OCI-LY3 (cell line): ENCODE data around the gene TESK2.

ENCODE experiments used
- EZH2phosphoT487 ChIP-seq: fragments of 200-600 bp; shearing (Covaris generic); IDR thresholded peaks from 2 replicates; pipeline ENCODE4 v1.6.1; 2018; ENCODE audit warnings: antibody characterized with exemption, mixed run types, low read depth
- TF ChIP-seq, protein P1 (sequence below): fragments of 200-600, 300-600 bp; sonication (generic); IDR thresholded peaks from 2 replicates; pipeline ENCODE4 v1.5.1; 2014; ENCODE audit warnings: antibody characterized with exemption, low read length, low read depth

GRCh38 chr1:45490121-45490625 is 790 bp downstream of the TESK2 start:
- TF ChIP-seq, protein P1, sequence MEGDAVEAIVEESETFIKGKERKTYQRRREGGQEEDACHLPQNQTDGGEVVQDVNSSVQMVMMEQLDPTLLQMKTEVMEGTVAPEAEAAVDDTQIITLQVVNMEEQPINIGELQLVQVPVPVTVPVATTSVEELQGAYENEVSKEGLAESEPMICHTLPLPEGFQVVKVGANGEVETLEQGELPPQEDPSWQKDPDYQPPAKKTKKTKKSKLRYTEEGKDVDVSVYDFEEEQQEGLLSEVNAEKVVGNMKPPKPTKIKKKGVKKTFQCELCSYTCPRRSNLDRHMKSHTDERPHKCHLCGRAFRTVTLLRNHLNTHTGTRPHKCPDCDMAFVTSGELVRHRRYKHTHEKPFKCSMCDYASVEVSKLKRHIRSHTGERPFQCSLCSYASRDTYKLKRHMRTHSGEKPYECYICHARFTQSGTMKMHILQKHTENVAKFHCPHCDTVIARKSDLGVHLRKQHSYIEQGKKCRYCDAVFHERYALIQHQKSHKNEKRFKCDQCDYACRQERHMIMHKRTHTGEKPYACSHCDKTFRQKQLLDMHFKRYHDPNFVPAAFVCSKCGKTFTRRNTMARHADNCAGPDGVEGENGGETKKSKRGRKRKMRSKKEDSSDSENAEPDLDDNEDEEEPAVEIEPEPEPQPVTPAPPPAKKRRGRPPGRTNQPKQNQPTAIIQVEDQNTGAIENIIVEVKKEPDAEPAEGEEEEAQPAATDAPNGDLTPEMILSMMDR = no peak
- no peak for TF ChIP-seq EZH2phosphoT487
